Testis (tissue), 3 donors: ENCODE results near the gene GRK5. TPM values are rescaled to one million over a fixed set of nuclear protein-coding genes. Genes with fewer than 3 reads are reported as not detected.

Source experiments
- DNase-seq: peaks from one replicate; pipeline ENCODE4 v3.0.0-alpha.2; 2019
- H3K27ac ChIP-seq, 2 donors: fragments of 200-600 bp; sonication (generic); one replicate each; pipeline ENCODE4 v1.5.1; 2019
- H3K27me3 ChIP-seq: fragments of 200-600 bp; sonication (generic); one replicate; pipeline ENCODE4 v1.5.1; 2019
- H3K36me3 ChIP-seq: fragments of 200-600 bp; sonication (generic); one replicate; pipeline ENCODE4 v1.5.1; 2017; ENCODE audit warnings: low read depth; ENCODE audit errors: missing control alignments
- H3K4me1 ChIP-seq: fragments of 200-600 bp; sonication (generic); one replicate; pipeline ENCODE4 v1.5.1; 2019
- H3K4me3 ChIP-seq, 2 donors: fragments of 200-600 bp; sonication (generic); one replicate each; pipeline ENCODE4 v1.5.1; 2017 to 2019
- H3K9me3 ChIP-seq: fragments of 200-600 bp; sonication (generic); one replicate; pipeline ENCODE4 v1.5.1; 2017
- CTCF ChIP-seq, 3 experiments: fragments of 450-650 bp in 2 of 3; fragments of 200-600 bp in 1 of 3; sonication (generic) in 1 of 3; IDR thresholded peaks; one replicate each; pipeline ENCODE4 v1.5.1; 2016 to 2019; ENCODE audit warnings: antibody characterized with exemption in 3 of 3, mild to moderate bottlenecking in 2 of 3, moderate library complexity in 1 of 3
- POLR2A ChIP-seq: fragments of 450-650 bp; IDR thresholded peaks from one replicate; pipeline ENCODE4 v1.6.1; 2017; ENCODE audit warnings: antibody characterized with exemption, mild to moderate bottlenecking, moderate library complexity
- WGBS, 2 donors: methylation state at CpG; one replicate each; pipeline ENCODE4 v1.1.5; 2018; 5-methylcytosine and 5-hydroxymethylcytosine counted together
- intact Hi-C: fragments of 100-400 bp; cut with DNase I; formaldehyde crosslinking; loops from one replicate; pipeline ENCODE4 v1.15.1; 2023; ENCODE audit warnings: low total_unique reads
- polyA plus RNA-seq: library from polyadenylated mRNA; stranded (reverse); fragments of 350-450 nt; fragmentation: Illumina TruSeq; extraction: RNeasy Lipid Tissue Mini Kit (QIAGEN cat#74804); gene quantifications from one replicate; pipeline ENCODE4 v1.2.3, GENCODE V29; 2014; ENCODE audit warnings: low read depth, low replicate concordance; ENCODE audit not compliant: insufficient read depth
- total RNA-seq, 2 donors: library from RNA; depleted of rRNA; stranded (reverse); fragments of >200 nt; gene quantifications; one replicate each; pipeline ENCODE4 v1.2.3, GENCODE V29; 2016

GRK5 gene
- total and polyA plus RNA-seq, 3 donors from 2014 or later = 4.5 to 10.3 (median 5.5) TPM

GRCh38 chr10:119456435-119456810, 249.1 kb downstream of the GRK5 start:
- DNase-seq = no peak
- intact Hi-C loops = no loop called here
- H3K4me1 ChIP-seq = no peaks in the 10 kb centered on the region
- H3K27ac ChIP-seq = no peak overlapping the region
- H3K9me3 ChIP-seq = no peaks in the 10 kb centered on the region
- H3K27me3 ChIP-seq = no peaks in the 10 kb centered on the region
- H3K4me3 ChIP-seq = no peak overlapping the region
- 93% methylated on average over 6 to 7 of the region's 7 CpGs for WGBS, 2 donors
- H3K36me3 ChIP-seq = no peaks in the 10 kb centered on the region
- TF ChIP-seq CTCF (IDR thresholded peaks at IDR 0.05) (no peak), POLR2A (no peak)

- Histone ChIP-seq H3K4me1 (no peaks in the 10 kb centered on the region), H3K36me3 (no peaks in the 10 kb centered on the region), H3K4me3 (no peak overlapping the region), H3K27me3 (no peaks in the 10 kb centered on the region), H3K27ac (no peak overlapping the region), H3K9me3 (no peaks in the 10 kb centered on the region)
- intact Hi-C loops = no loop called here
- no peak for TF ChIP-seq POLR2A
- no peak for TF ChIP-seq CTCF (IDR thresholded peaks at IDR 0.05)
- WGBS, 2 donors = 93 to 94% methylated on average over 19 to 28 of the region's 28 CpGs
- no peak for DNase-seq
Observed at GRCh38 chr10:119457966-119458766, 250.8 kb downstream of the GRK5 start.

- no peaks in the 10 kb centered on the region for H3K36me3 ChIP-seq
- no peak for DNase-seq
- TF ChIP-seq CTCF (IDR thresholded peaks at IDR 0.05) (no peak), POLR2A (no peak)
- no peaks in the 10 kb centered on the region for H3K4me1 ChIP-seq
- no peaks in the 10 kb centered on the region for H3K9me3 ChIP-seq
- H3K4me3 ChIP-seq = no peak overlapping the region
- 85 to 93% methylated on average over 8 to 17 of the region's 17 CpGs for WGBS, 2 donors
- H3K27ac ChIP-seq = no peak overlapping the region
- no peaks in the 10 kb centered on the region for H3K27me3 ChIP-seq
- intact Hi-C loops = no loop called here
Observed at GRCh38 chr10:119459681-119460340, 252.4 kb downstream of the GRK5 start.

- no peaks in the 10 kb centered on the region for H3K27me3 ChIP-seq
- H3K36me3 ChIP-seq = no peaks in the 10 kb centered on the region
- TF ChIP-seq POLR2A = no peak
- TF ChIP-seq CTCF (IDR thresholded peaks at IDR 0.05) = no peak
- intact Hi-C loops = no loop called here
- no peaks in the 10 kb centered on the region for H3K4me1 ChIP-seq
- H3K27ac ChIP-seq = no peak overlapping the region
- H3K4me3 ChIP-seq = no peak overlapping the region
- no peak for DNase-seq
- WGBS, 2 donors = 73 to 82% methylated on average over 9 to 11 of the region's 11 CpGs
- H3K9me3 ChIP-seq = no peaks in the 10 kb centered on the region
Observed at GRCh38 chr10:119460369-119461195, 253.2 kb downstream of the GRK5 start.
